Natural killer cell (primary cell): ENCODE data around the gene KRTAP9-1. TPM values are rescaled to one million over a fixed set of nuclear protein-coding genes. Genes with fewer than 3 reads are reported as not detected.

Experiments used
- total RNA-seq, 4 donors: library from RNA; stranded (reverse); fragments of 120-200 nt in 1 of 4; gene quantifications; one replicate each; pipeline versions ENCODE4 v1.2.3 to v1.2.4, GENCODE V29; 2013 to 2022

Gene KRTAP9-1
- total RNA-seq, 3 donors from 2014 or later (not counting 1 experiment from before 2014, with no cell fraction given): not detected

Other genes with a start within 250 kb of the KRTAP9-1 start
- gene KRT39, start 222.9 kb upstream of the KRTAP9-1 start, total RNA-seq: not detected
- gene KRT40, start 205.6 kb upstream of the KRTAP9-1 start, total RNA-seq: not detected
- not detected for gene KRTAP3-3, start 195.7 kb upstream of the KRTAP9-1 start, total RNA-seq
- gene KRTAP3-2, start 190.0 kb upstream of the KRTAP9-1 start, total RNA-seq: not detected
- gene KRTAP3-1, start 180.8 kb upstream of the KRTAP9-1 start, total RNA-seq: not detected
- not detected for gene KRTAP1-5, start 162.7 kb upstream of the KRTAP9-1 start, total RNA-seq
- gene KRTAP1-4, start 159.7 kb upstream of the KRTAP9-1 start, total RNA-seq: not detected
- not detected for gene KRTAP1-3, start 155.0 kb upstream of the KRTAP9-1 start, total RNA-seq
- gene KRTAP1-1, start 148.4 kb upstream of the KRTAP9-1 start, total RNA-seq: not detected
- not detected for gene KRTAP2-1, start 142.6 kb upstream of the KRTAP9-1 start, total RNA-seq
- not detected for gene KRTAP2-2, start 134.7 kb upstream of the KRTAP9-1 start, total RNA-seq
- gene KRTAP2-3, start 129.8 kb upstream of the KRTAP9-1 start, total RNA-seq: not detected
- not detected for gene KRTAP2-4, start 124.0 kb upstream of the KRTAP9-1 start, total RNA-seq
- gene KRTAP4-7, start 105.7 kb upstream of the KRTAP9-1 start, total RNA-seq: not detected
- not detected for gene KRTAP4-8, start 91.7 kb upstream of the KRTAP9-1 start, total RNA-seq
- not detected for gene KRTAP4-16, start 87.7 kb upstream of the KRTAP9-1 start, total RNA-seq
- not detected for gene KRTAP4-9, start 84.5 kb upstream of the KRTAP9-1 start, total RNA-seq
- gene KRTAP4-11, start 71.5 kb upstream of the KRTAP9-1 start, total RNA-seq: not detected
- gene KRTAP4-12, start 65.7 kb upstream of the KRTAP9-1 start, total RNA-seq: not detected
- gene KRTAP4-6, start 49.3 kb upstream of the KRTAP9-1 start, total RNA-seq: not detected
- not detected for gene KRTAP4-5, start 40.1 kb upstream of the KRTAP9-1 start, total RNA-seq
- not detected for gene KRTAP4-4, start 29.1 kb upstream of the KRTAP9-1 start, total RNA-seq
- gene KRTAP4-3, start 21.7 kb upstream of the KRTAP9-1 start, total RNA-seq: not detected
- gene KRTAP4-2, start 11.7 kb upstream of the KRTAP9-1 start, total RNA-seq: not detected
- gene KRTAP4-1, start 5.0 kb upstream of the KRTAP9-1 start, total RNA-seq: not detected
- not detected for gene KRTAP9-2, start 36.8 kb downstream of the KRTAP9-1 start, total RNA-seq
- not detected for gene KRTAP9-3, start 42.6 kb downstream of the KRTAP9-1 start, total RNA-seq
- not detected for gene KRTAP9-8, start 48.1 kb downstream of the KRTAP9-1 start, total RNA-seq
- not detected for gene KRTAP9-4, start 59.8 kb downstream of the KRTAP9-1 start, total RNA-seq
- gene KRTAP9-9, start 65.5 kb downstream of the KRTAP9-1 start, total RNA-seq: not detected
- gene KRTAP9-6, start 75.5 kb downstream of the KRTAP9-1 start, total RNA-seq: not detected
- gene KRTAP9-7, start 85.8 kb downstream of the KRTAP9-1 start, total RNA-seq: not detected
- not detected for gene KRTAP29-1, start 113.0 kb downstream of the KRTAP9-1 start, total RNA-seq
- under 1 TPM; 0.16 to 0.23 (median 0.23) TPM for gene KRTAP16-1, start 119.4 kb downstream of the KRTAP9-1 start, total RNA-seq
- gene KRTAP17-1, start 125.8 kb downstream of the KRTAP9-1 start, total RNA-seq: not detected
- not detected for gene KRT33A, start 160.9 kb downstream of the KRTAP9-1 start, total RNA-seq
- not detected for gene KRT33B, start 179.9 kb downstream of the KRTAP9-1 start, total RNA-seq
- not detected for gene KRT34, start 192.4 kb downstream of the KRTAP9-1 start, total RNA-seq
- not detected for gene KRT31, start 207.7 kb downstream of the KRTAP9-1 start, total RNA-seq
- gene KRT37, start 234.7 kb downstream of the KRTAP9-1 start, total RNA-seq: not detected